NCI-H2227 (cell line): ENCODE results near the gene IRAK1.

Experiments
- DNase-seq: peaks from one replicate; lab custom pipeline; 2025; ENCODE audit not compliant: unreplicated experiment; lab: John Stamatoyannopoulos, UW

The IRAK1 gene

GRCh38 chrX:154040863-154041262 lies 21.2 kb upstream of the IRAK1 start:
- no peak for DNase-seq

GRCh38 chrX:154040307-154040756 lies 20.6 kb upstream of the IRAK1 start:
- no peak for DNase-seq

- DNase-seq = no peak
These were observed 19.9 kb upstream of the IRAK1 start for GRCh38 chrX:154039577-154039976.

- no peak for DNase-seq
These were observed 19.0 kb upstream of the IRAK1 start for GRCh38 chrX:154038656-154039055.

GRCh38 chrX:154037754-154038153 lies 18.1 kb upstream of the IRAK1 start:
- no peak for DNase-seq

GRCh38 chrX:154036513-154036912 lies 16.8 kb upstream of the IRAK1 start:
- DNase-seq = no peak

- DNase-seq = no peak
These were observed 14.1 kb upstream of the IRAK1 start for GRCh38 chrX:154033848-154034247.

- DNase-seq = no peak
These were observed 13.0 kb upstream of the IRAK1 start for GRCh38 chrX:154032653-154033052.

GRCh38 chrX:154032160-154032559 lies 12.5 kb upstream of the IRAK1 start:
- no peak for DNase-seq

- no peak for DNase-seq
These were observed 11.1 kb upstream of the IRAK1 start for GRCh38 chrX:154030715-154031305.

GRCh38 chrX:154030266-154030665 lies 10.6 kb upstream of the IRAK1 start:
- DNase-seq = no peak

- DNase-seq = no peak
These were observed 9.7 kb upstream of the IRAK1 start for GRCh38 chrX:154029439-154029838.

- DNase-seq = no peak
These were observed 8.9 kb upstream of the IRAK1 start for GRCh38 chrX:154028502-154029184.

- no peak for DNase-seq
These were observed 8.3 kb upstream of the IRAK1 start for GRCh38 chrX:154027986-154028385.

- DNase-seq = no peak
These were observed 7.3 kb upstream of the IRAK1 start for GRCh38 chrX:154027022-154027402.

- DNase-seq = no peak
These were observed 6.7 kb upstream of the IRAK1 start for GRCh38 chrX:154026136-154027021.

GRCh38 chrX:154025230-154025629 lies 5.5 kb upstream of the IRAK1 start:
- DNase-seq = peak; percentile 19

- DNase-seq = no peak
These were observed 4.6 kb upstream of the IRAK1 start for GRCh38 chrX:154024271-154024670.

GRCh38 chrX:154023276-154024000 lies 3.7 kb upstream of the IRAK1 start:
- no peak for DNase-seq

GRCh38 chrX:154022108-154022507 lies 2.4 kb upstream of the IRAK1 start:
- DNase-seq = no peak

- DNase-seq = no peak
These were observed 1.5 kb upstream of the IRAK1 start for GRCh38 chrX:154021131-154021611.
